Heart left ventricle (tissue), 13 donors: ENCODE results near the gene CCN2.

Experiments
- POLR2A ChIP-seq, 2 donors: fragments of 450-650 bp; IDR thresholded peaks; one replicate each; pipeline ENCODE4 v1.6.1; 2017; ENCODE audit warnings: antibody characterized with exemption in 2 of 2, mild to moderate bottlenecking in 2 of 2, moderate library complexity in 2 of 2
- TF ChIP-seq, protein P1 (sequence below), 12 donors: fragments of 200-600 bp; sonication (generic) in 4 of 12; IDR thresholded peaks; one replicate each; pipeline versions ENCODE4 v1.5.0 to v1.8.0; 2018 to 2022; ENCODE audit warnings: antibody characterized with exemption in 12 of 12, mild to moderate bottlenecking in 5 of 12
- donor health status: ischemic (EF 13 %, LVEDD 7.1; RV severe dilation, severe dysfunction).
- donor health status: DM: no; HTN: yes; CAD: no.
- donor health status: DM: no; HTN: no; CAD: no.
- donor health status: ischemic (EF 25% LVEDD 6.9; RV normal size, moderate dysfunction).
- donor health status: ischemic (EF 25% LVEDD 5.7; RV mildly dilated, moderate dysfunction).
- donor health status: ischemic (EF 35%, LVEDD 5.7; RV mildly dilated, moderate dysfunction).
- donor health status: nonischemic (EF 11% LVEDD 7.7; RV severe dilation, severe dysfunction).
- donor health status: DM: yes; HTN: yes; CAD: no.
- donor health status: PGD.
- donor health status: ischemic (EF 29% LVEDD 5.4; RV normal size, mild dysfunction).
- donor health status: nonischemic (EF 23%, LVEDD 6.1; RV moderate dilation, normal function).

GRCh38 chr6:132000296-132000695, 49.1 kb upstream of the CCN2 start:
- TF ChIP-seq, protein P1, sequence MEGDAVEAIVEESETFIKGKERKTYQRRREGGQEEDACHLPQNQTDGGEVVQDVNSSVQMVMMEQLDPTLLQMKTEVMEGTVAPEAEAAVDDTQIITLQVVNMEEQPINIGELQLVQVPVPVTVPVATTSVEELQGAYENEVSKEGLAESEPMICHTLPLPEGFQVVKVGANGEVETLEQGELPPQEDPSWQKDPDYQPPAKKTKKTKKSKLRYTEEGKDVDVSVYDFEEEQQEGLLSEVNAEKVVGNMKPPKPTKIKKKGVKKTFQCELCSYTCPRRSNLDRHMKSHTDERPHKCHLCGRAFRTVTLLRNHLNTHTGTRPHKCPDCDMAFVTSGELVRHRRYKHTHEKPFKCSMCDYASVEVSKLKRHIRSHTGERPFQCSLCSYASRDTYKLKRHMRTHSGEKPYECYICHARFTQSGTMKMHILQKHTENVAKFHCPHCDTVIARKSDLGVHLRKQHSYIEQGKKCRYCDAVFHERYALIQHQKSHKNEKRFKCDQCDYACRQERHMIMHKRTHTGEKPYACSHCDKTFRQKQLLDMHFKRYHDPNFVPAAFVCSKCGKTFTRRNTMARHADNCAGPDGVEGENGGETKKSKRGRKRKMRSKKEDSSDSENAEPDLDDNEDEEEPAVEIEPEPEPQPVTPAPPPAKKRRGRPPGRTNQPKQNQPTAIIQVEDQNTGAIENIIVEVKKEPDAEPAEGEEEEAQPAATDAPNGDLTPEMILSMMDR (IDR thresholded peaks at IDR 0.05): no peak
- no peak for TF ChIP-seq POLR2A (IDR thresholded peaks at IDR 0.05)
